Hepatocyte (in vitro differentiated cells): ENCODE results near the gene RHOT1. TPM values are rescaled to one million over a fixed set of nuclear protein-coding genes. Genes with fewer than 3 reads are reported as not detected.

ENCODE experiments used
- DNase-seq: peaks from one replicate; pipeline ENCODE4 v3.0.0-alpha.2; 2016; ENCODE audit warnings: low spot score
- H2AFZ ChIP-seq: fragments of 200-600 bp; sonication (generic); 2 replicates; pipeline ENCODE4 v1.6.0; 2016; ENCODE audit warnings: antibody characterized with exemption, mild to moderate bottlenecking
- H3K27ac ChIP-seq: fragments of 200-600 bp; sonication (generic); 2 replicates; pipeline ENCODE4 v1.5.1; 2016; ENCODE audit warnings: mild to moderate bottlenecking
- H3K27me3 ChIP-seq: fragments of 200-600 bp; sonication (generic); 2 replicates; pipeline ENCODE4 v1.6.1; 2016
- H3K36me3 ChIP-seq: fragments of 200-600 bp; sonication (generic); replicated peaks from 2 replicates; pipeline ENCODE4 v1.5.1; 2016; ENCODE audit warnings: low read depth; ENCODE audit not compliant: insufficient read depth
- H3K4me1 ChIP-seq: fragments of 200-600 bp; sonication (generic); 2 replicates; pipeline ENCODE4 v1.5.1; 2016; ENCODE audit warnings: mild to moderate bottlenecking, moderate library complexity; ENCODE audit not compliant: insufficient read depth
- H3K4me2 ChIP-seq: fragments of 200-600 bp; sonication (generic); 2 replicates; pipeline ENCODE4 v1.6.0; 2016
- H3K4me3 ChIP-seq: fragments of 200-600 bp; sonication (generic); 2 replicates; pipeline ENCODE4 v1.5.1; 2016; ENCODE audit warnings: mild to moderate bottlenecking
- H3K79me2 ChIP-seq: fragments of 200-600 bp; sonication (generic); 2 replicates; pipeline ENCODE4 v1.6.0; 2017; ENCODE audit warnings: mild to moderate bottlenecking
- H3K9me2 ChIP-seq: fragments of 200-600 bp; sonication (generic); replicated peaks from 2 replicates; pipeline ENCODE4 v1.6.0; 2017; ENCODE audit warnings: mild to moderate bottlenecking; ENCODE audit not compliant: insufficient read depth
- H3K9me3 ChIP-seq: fragments of 200-600 bp; sonication (generic); 2 replicates; pipeline ENCODE4 v1.5.1; 2016; ENCODE audit warnings: low read depth, mild to moderate bottlenecking
- H4K20me1 ChIP-seq: fragments of 200-600 bp; sonication (generic); 2 replicates; pipeline ENCODE4 v1.6.0; 2016; ENCODE audit warnings: mild to moderate bottlenecking; ENCODE audit not compliant: insufficient read depth, poor library complexity, severe bottlenecking
- EZH2 ChIP-seq: fragments of 200-600 bp; sonication (generic); IDR thresholded peaks from 2 replicates; pipeline ENCODE4 v1.6.1; 2016; ENCODE audit warnings: antibody characterized with exemption, mild to moderate bottlenecking, borderline replicate concordance
- EZH2phosphoT487 ChIP-seq: fragments of 200-600 bp; sonication (generic); IDR thresholded peaks from one replicate; pipeline ENCODE4 v1.6.1; 2018; ENCODE audit warnings: antibody characterized with exemption, mild to moderate bottlenecking, low read depth, moderate library complexity; ENCODE audit not compliant: unreplicated experiment, severe bottlenecking
- WGBS: methylation state at CpG from one replicate; pipeline ENCODE4 v1.1.6; 2016; ENCODE audit warnings: low lambda C conversion rate; ENCODE audit errors: missing lambda C conversion rate; 5-methylcytosine and 5-hydroxymethylcytosine counted together
- polyA plus RNA-seq: library from polyadenylated mRNA; unstranded; fragments of >200 nt; fragmentation: Nextera tagmentation; extraction: Ambion mirVana; gene quantifications from 2 replicates; pipeline ENCODE4 v1.2.1, GENCODE V29; 2016
- total RNA-seq: library from RNA; depleted of rRNA; stranded (reverse); fragments of >200 nt; gene quantifications from 2 replicates; pipeline ENCODE4 v1.2.3, GENCODE V29; 2014
- TF ChIP-seq, protein P1 (sequence below): fragments of 200-600 bp; sonication (generic); IDR thresholded peaks from 2 replicates; pipeline ENCODE4 v1.5.1; 2016; ENCODE audit warnings: antibody characterized with exemption, mild to moderate bottlenecking; ENCODE audit not compliant: poor library complexity

Gene RHOT1
- total and polyA plus RNA-seq, 2 experiments from 2014 or later: 22.6 to 38.4 TPM

DNA sequence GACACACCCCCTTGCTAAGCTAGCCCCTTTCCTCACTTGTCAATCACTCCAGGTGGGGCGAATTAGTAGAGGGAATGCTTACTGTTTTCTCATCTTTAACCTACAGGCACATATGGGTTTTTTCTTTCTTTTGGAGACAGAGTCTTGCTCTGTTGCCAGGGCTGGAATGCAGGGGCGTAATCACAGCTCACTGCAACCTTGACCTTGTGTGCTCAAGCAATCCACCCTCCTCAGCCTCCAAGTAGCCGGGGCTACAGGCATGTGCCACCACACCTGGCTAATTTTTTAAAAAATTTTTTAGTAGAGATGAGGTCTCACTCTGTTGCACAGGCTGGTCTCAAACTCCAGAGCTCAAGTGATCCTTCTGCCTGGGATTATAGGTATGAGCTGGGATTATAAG lies 84.6 kb downstream of the RHOT1 start:
- Histone ChIP-seq H3K79me2 (no peaks in the 10 kb centered on the region), H3K4me3 (no peak overlapping the region), H3K4me2 (no peak overlapping the region), H4K20me1 (no peaks in the 10 kb centered on the region), H3K4me1 (no peaks in the 10 kb centered on the region), H2AFZ (no peak overlapping the region), H3K27me3 (no peaks in the 10 kb centered on the region), H3K27ac (no peak overlapping the region), H3K9me2 (no peaks in the 10 kb centered on the region), H3K9me3 (no peaks in the 10 kb centered on the region), H3K36me3 (no peaks in the 10 kb centered on the region)
- no peak for DNase-seq
- 81% methylated on average over 3 of the region's 3 CpGs for WGBS
- TF ChIP-seq, protein P1, sequence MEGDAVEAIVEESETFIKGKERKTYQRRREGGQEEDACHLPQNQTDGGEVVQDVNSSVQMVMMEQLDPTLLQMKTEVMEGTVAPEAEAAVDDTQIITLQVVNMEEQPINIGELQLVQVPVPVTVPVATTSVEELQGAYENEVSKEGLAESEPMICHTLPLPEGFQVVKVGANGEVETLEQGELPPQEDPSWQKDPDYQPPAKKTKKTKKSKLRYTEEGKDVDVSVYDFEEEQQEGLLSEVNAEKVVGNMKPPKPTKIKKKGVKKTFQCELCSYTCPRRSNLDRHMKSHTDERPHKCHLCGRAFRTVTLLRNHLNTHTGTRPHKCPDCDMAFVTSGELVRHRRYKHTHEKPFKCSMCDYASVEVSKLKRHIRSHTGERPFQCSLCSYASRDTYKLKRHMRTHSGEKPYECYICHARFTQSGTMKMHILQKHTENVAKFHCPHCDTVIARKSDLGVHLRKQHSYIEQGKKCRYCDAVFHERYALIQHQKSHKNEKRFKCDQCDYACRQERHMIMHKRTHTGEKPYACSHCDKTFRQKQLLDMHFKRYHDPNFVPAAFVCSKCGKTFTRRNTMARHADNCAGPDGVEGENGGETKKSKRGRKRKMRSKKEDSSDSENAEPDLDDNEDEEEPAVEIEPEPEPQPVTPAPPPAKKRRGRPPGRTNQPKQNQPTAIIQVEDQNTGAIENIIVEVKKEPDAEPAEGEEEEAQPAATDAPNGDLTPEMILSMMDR: no peak
- TF ChIP-seq EZH2 (no peak), EZH2phosphoT487 (no peak)

DNA sequence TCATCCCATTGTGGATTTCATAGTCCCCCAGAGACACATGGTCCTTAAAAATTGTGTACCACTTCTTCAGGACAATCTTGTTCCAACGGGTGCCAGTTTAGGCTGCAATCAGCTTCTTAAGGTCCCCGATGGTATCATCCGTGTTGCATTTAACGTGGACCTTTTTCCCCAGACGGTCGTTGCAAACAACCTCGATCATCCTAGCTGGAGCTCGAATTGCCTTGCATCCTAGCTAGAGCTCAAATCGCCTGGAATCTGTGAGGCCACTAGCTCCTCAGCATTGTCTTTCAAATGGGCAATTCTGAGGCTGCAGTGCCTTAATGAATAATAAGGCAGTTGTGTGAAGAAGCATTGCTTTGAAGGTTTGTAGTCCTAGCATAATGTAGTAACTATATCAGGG lies 85.6 kb downstream of the RHOT1 start:
- Histone ChIP-seq H3K4me1 (no peaks in the 10 kb centered on the region), H3K9me2 (no peaks in the 10 kb centered on the region), H2AFZ (no peak overlapping the region), H3K4me2 (no peak overlapping the region), H3K9me3 (no peaks in the 10 kb centered on the region), H3K79me2 (no peaks in the 10 kb centered on the region), H3K27me3 (no peaks in the 10 kb centered on the region), H3K36me3 (no peaks in the 10 kb centered on the region), H3K4me3 (no peak overlapping the region), H4K20me1 (no peaks in the 10 kb centered on the region), H3K27ac (no peak overlapping the region)
- WGBS: 63% methylated on average over 9 of the region's 9 CpGs
- DNase-seq: no peak
- TF ChIP-seq, protein P1: no peak
- TF ChIP-seq EZH2: no peak
- no peak for TF ChIP-seq EZH2phosphoT487

DNA sequence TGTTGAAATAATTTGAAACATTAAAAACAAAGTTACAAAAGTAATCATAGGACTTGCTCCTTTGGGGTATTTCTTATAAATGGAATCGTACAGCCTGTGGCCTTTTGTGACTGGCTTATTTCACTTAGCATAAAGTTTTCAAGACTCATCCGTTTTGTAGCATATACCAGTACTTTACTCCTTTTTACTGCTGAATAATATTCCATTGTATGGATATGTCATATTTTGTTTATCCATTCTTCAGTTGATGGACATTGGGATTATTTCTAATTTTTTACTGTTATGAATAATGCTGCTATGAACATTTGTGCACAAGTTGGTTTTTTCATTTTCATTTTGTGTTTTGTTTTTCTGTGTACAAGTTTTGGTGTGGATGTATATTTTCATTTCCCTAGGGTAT lies 93.3 kb downstream of the RHOT1 start:
- H3K27ac ChIP-seq: no peak overlapping the region
- H3K4me1 ChIP-seq: no peaks in the 10 kb centered on the region
- H3K4me2 ChIP-seq: no peak overlapping the region
- H3K27me3 ChIP-seq: no peaks in the 10 kb centered on the region
- 96% methylated on average over 2 of the region's 2 CpGs for WGBS
- no peaks in the 10 kb centered on the region for H3K79me2 ChIP-seq
- H3K9me3 ChIP-seq: no peaks in the 10 kb centered on the region
- H2AFZ ChIP-seq: no peak overlapping the region
- no peaks in the 10 kb centered on the region for H3K9me2 ChIP-seq
- no peak for TF ChIP-seq EZH2
- no peak for TF ChIP-seq EZH2phosphoT487
- TF ChIP-seq, protein P1: no peak
- no peak overlapping the region for H3K4me3 ChIP-seq
- H4K20me1 ChIP-seq: no peaks in the 10 kb centered on the region
- H3K36me3 ChIP-seq: no peaks in the 10 kb centered on the region
- no peak for DNase-seq

DNA sequence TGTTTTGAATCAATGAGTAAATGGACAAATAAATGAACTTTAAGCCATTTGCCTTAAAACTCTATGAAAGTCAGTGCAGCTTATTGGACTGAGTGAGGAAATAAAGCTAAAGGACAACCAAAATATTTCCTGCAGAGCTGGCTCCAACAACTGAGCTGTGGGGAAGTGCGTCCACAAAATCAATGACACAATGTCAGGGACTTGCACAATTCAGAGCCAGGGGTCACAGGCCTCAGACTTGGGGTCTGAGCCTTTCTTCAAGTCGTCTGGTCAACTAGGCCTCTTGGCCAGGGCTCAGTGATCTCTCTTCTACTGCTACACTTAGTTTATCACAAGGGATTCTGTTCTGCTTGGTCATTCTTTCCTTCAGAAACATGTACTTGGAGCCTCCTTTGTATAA lies 97.2 kb downstream of the RHOT1 start:
- Histone ChIP-seq H3K27me3 (no peaks in the 10 kb centered on the region), H3K79me2 (no peaks in the 10 kb centered on the region), H3K27ac (no peak overlapping the region), H3K4me2 (no peak overlapping the region), H3K9me2 (no peaks in the 10 kb centered on the region), H3K4me3 (no peak overlapping the region), H4K20me1 (no peaks in the 10 kb centered on the region), H3K9me3 (no peaks in the 10 kb centered on the region), H3K36me3 (no peaks in the 10 kb centered on the region), H3K4me1 (no peaks in the 10 kb centered on the region), H2AFZ (no peak overlapping the region)
- 90% methylated on average over 2 of the region's 2 CpGs for WGBS
- no peak for TF ChIP-seq EZH2phosphoT487
- TF ChIP-seq, protein P1: no peak
- no peak for TF ChIP-seq EZH2
- no peak for DNase-seq
